Fibroblast of the conjunctiva (primary cell): ENCODE data around the gene SPECC1.
"Not testable (repeated sequence)": the region's sequence is repeated elsewhere in the genome, so short reads cannot be mapped to it uniquely, and the experiment has no call there.

ENCODE experiments used
- DNase-seq: peaks from one replicate; pipeline ENCODE4 v3.0.0-alpha.2; 2010; ENCODE audit warnings: low read depth

Gene SPECC1

DNA sequence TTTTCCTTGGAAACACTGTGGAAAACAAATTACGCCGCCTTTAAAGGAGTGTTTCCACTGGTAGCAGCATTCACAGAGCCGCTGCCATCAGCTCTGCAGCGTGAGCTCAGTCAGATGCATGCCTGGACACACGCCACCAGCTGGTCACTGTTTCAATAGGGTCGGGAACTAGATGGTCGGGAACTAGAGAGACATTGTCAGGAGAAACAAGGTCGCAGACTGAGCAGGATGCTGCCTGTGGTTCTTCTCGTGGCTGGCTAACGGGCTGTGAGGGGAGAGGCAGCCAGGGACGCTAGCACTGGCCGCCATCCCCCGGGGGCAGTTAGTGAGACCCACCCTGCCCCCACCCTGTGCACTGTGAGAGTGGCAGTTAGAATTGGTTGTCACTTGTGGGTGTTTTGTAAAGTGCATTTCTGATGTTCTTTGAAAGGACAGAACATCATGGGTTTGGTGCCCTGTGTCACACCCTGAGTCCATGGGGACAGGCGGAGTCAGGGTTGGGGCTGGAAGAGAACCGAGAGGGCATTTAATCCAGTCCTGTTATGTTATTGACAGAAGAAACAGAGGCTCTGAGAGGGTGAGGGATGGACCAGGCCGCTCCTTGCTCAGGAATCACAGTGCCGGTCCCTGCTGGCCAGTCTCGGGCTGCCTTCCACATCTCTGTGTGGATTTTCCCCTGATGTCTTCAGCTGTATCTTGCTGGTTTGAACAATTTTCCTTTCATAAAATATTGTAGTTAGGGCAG lies 86.3 kb downstream of the SPECC1 start:
- DNase-seq = no peak

GRCh38 chr17:20096430-20096829 lies 87.3 kb downstream of the SPECC1 start:
- no peak for DNase-seq

- no peak for DNase-seq
Observed at GRCh38 chr17:20097330-20097729, 88.2 kb downstream of the SPECC1 start.

DNA sequence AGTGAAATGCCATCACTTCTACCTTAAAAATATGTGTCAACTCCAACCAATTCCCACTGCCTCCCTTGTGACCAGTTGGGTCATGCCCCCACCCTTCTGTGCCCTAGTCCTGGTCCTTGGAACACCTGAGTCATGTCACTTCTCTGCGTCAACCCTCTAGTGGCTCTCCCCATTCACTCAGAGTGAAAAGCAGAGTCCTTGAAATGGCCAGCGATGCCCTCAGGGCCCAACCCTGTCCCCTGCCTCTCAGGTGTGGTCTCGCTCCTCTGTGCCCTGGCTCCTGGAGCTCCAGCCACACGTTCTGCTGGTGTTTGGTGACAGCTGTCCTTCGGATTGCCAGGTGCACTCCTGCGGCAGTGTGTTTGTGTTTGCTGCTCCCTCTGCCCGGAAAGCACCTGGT lies 89.2 kb downstream of the SPECC1 start:
- DNase-seq = no peak

- not testable (repeated sequence) for DNase-seq
Observed at GRCh38 chr17:20100806-20101205, 91.6 kb downstream of the SPECC1 start.

GRCh38 chr17:20103454-20104446 lies 94.6 kb downstream of the SPECC1 start:
- DNase-seq = no peak

DNA sequence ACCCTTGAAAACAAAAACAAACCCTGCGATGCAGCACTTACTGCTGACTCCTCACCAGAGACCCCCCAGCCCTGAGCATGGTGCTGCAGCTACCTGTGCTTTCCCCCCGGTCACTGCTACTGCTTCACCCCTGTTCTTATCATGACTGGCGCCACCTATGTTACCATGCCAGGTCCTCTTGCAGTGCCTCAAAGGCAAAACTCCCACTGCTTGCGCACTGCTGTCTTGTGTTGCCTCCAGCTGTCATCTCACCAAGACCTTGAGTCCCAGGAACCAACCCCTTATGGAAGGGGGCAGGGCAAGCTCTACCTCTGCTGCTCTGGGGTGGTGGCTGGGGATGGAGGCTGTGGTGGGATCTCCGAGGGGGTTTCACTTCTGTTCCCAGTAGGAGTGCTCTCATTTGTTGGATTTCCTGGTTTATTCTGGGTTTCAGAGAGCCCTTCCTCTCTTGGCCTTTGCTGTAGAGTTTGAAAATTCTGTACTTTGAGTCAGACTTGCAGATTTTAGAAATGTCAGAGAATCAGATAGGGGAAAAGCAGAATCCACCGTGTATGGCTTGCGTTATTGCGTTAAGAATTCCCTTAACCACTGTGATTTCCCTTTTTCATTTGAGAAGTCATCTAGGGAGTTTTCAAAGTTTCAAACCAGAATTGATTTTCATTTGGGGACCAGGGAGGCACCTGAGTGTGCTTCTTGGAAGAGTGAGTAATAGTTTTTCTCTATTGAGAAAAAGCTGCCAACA lies 96.6 kb downstream of the SPECC1 start:
- DNase-seq = no peak

DNA sequence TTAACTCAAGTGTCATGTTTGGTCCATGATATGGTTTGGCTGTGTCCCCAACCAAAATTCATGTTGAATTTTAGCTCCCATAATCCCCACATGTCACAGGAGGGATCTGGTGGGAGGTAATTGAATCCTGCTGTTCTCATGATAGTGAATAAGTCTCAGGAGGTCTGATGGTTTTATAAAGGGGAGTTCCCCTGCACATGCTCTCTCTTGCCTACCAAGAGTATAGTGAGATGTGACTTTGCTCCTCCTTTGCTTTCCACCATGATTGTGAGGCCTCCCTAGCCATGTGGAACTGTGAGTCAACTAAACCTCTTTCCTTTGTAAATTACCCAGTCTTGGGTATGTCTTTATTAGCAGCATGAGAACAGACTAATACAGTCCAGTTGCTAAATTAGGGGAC lies 97.3 kb downstream of the SPECC1 start:
- DNase-seq = not testable (repeated sequence)

DNA sequence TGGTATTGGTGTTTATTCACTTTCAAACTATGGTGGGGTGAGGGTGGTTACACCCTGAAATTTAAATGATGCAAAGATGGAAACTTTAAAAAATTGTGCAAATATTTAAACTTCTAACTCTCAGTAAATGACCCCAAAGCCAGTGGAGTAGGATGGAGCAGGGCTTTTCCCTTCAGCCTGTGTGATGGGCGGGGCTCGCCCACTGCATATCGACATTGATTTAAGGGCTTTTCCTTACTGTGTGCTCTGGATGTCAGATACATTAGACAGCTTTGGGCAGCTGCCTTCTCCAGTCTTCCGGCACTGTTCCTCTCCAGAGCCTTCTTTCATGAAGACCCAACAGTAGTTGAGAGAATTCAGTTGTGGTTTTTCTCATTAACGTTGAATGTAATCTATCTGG lies 99.9 kb downstream of the SPECC1 start:
- DNase-seq = no peak

GRCh38 chr17:20111538-20111937 lies 102.4 kb downstream of the SPECC1 start:
- DNase-seq = no peak

DNA sequence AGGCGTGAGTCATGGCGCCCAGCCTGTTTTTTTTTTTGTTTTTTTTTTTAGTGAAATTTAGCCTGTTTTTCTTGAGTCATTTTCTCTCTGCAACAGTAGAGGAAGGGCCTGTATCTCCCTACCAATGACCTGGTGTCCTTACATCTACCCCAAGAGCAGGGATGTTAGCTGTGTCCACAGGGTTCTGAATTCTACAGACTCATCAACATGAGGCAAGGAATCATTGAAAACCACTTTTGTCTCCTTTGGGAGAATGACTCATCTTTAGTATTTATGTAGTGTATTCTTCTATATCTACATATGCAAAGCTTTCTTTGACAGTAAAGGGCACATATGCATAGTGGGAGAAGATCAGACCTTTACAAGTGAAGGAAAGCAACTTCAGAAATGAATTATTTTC lies 105.3 kb downstream of the SPECC1 start:
- peak; percentile 14 for DNase-seq

GRCh38 chr17:20116683-20117309 lies 107.6 kb downstream of the SPECC1 start:
- DNase-seq = peak; percentile 23

GRCh38 chr17:20118280-20118679 lies 109.1 kb downstream of the SPECC1 start:
- no peak for DNase-seq

DNA sequence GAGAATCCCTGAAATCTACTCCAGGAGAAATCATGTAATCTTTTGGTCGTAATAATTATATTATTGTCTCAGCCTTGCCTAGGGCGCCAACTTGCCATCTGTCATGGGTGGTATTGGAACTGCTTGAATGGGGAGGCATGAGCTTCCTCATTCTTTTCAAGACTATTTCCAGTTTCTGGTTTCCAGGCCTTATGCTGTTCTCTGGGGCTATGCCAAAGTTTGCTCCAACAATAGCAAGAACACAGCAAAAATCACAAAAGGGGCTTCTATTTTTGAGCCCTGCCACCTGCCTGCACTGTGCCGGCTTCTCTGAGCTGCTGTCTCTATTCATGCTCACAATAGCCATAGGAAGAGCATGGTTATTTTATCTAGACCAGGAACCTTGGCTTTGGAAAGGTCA lies 111.7 kb downstream of the SPECC1 start:
- no peak for DNase-seq

DNA sequence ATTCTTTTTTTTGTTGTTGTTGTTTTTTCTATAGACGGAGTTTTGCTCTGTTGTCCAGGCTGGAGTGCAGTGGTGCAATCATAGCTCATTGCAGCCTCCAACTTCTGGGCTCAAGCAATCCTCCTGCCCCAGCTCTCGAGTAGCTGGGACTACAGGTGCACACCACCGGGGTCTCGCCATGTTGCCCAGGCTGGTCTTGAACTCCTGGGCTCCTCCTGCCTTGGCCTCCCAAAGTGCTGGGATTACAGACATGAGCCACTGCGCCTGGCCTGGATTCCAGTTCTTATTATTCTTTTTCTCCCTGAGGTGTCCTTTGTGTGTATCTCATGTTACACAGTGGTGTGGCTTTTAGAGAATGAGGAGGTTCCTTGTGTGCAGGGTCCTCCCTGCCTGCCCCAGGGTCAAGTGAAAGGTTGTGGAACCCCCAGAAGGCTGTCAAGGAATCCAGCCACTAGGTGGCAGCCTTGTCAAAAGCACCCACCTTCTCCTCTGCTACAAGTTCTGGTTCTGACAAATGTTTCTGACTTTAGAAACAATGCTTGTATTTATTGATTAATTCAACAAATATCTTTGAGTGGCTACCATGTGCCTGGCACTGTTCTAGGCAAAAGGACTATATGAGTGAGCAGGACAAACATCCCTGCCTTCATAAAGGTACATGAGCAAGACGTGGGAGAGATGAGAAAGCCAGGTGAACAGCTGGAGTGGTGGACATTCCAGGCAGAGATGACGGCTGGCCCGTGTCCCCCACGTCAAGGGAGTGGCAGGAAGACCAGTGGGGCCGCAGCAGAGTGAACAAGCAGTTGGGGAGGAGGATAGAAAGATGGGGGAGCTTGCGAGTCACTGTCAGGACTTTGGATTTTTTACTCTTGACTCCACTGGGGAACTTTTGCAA lies 112.4 kb downstream of the SPECC1 start:
- DNase-seq = peak; percentile 23

DNA sequence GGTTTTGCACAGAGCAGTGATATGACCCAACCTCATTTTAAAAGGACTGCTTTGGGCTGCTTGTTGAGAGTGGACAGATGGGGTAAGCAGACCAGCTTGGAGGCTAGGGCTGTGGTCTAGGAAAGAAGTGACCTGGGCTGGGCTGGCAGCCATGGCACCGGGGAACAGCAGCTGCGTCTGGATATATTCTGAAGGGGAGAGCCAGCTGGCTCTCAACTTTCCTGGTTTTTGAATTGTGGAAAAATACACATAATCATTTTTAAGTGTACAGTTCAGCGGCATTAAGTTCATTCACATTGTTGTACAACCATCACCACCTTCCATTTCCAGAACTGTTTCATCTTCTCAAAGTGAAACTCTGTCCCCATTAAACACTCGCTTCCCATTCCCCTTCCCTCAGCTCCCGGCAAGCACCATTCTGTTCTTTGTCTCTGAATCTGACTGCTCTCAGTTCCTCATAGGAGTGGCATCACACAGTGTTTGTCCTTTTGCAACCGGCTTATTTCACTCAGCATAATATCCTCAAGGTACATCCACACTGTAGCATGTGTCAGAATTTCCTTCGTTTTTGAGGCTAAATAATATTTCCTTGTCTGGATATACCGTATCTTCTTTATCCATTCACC lies 113.2 kb downstream of the SPECC1 start:
- DNase-seq = no peak

DNA sequence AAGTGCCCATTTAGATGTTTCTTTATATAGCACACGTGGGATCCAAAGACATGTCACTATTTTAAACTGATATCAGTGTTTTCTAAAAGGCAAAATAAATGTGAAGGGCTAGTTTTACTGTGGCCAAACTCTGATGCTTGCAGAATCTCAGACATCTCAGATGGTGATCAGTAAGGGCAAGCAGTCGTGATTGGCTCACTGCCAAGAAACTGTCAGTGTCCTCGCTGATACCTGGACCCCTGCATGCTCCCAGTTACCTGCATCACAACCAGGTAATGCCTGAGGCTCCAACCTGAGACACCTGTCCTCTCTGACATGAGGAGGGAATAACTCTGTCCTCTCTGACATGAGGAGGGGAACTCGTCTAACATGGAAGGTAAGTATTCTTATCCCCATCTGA lies 114.0 kb downstream of the SPECC1 start:
- DNase-seq = no peak

GRCh38 chr17:20125724-20126123 lies 116.6 kb downstream of the SPECC1 start:
- no peak for DNase-seq

DNA sequence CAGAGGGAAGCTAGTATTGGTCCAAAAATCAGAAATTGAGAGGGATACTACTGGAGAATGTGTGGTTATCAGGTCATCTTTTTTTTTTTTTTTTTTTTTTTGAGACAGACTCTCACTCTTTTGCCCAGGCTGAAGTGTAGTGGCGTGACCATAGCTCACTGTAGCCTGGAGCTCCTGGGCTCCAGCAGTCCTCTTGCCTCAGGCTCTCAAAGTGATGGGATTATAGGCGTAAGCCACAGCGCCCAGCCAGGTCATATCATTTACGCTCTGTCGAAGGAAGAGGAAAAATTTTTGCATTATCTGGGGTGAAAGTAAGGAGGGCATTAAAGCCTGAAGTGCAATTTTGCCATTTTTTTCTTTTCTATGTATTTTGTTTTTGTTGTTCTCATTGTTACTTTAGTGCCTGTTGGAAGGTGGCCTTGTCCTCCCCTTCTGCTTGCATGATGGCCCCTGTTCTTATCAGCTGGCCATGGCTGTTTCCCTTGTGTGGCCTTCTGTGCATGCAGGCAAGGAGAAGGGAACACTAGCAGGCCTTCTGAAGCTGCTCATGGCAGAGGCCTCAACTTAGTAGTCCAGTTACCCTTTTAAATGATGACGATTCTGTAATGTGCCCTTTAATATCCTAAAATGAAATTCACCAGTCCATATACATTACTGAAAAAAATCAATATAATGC lies 118.3 kb downstream of the SPECC1 start:
- no peak for DNase-seq
